Common myeloid progenitor, CD34-positive (primary cell): ENCODE results near the gene CEP112.

Experiments used
- CTCF ChIA-PET: fragments of 350-600 bp; sonication (Branson Sonifier 250); formaldehyde crosslinking; loops from one replicate; lab custom pipeline; 2021; ENCODE audit warnings: antibody characterized with exemption; lab: Charles Lee
- POLR2A ChIA-PET: fragments of 350-600 bp; sonication (Branson Sonifier 250); formaldehyde crosslinking; loops from one replicate; lab custom pipeline; 2021; ENCODE audit warnings: antibody characterized with exemption; lab: Charles Lee
- DNase-seq, 3 donors: peaks; one replicate each; pipeline versions ENCODE4 v3.0.0 to v3.0.0-alpha.2; 2013
- H3K27ac ChIP-seq, 2 experiments: 1 replicate in 1 of 2; 2 replicates in 1 of 2; pipeline ENCODE4 v1.7.0; 2013; ENCODE audit warnings: inconsistent platforms in 2 of 2, low read length in 2 of 2, mild to moderate bottlenecking in 2 of 2, low read depth in 1 of 2, moderate library complexity in 1 of 2; ENCODE audit not compliant: severe bottlenecking in 2 of 2, insufficient read depth in 1 of 2, poor library complexity in 1 of 2
- H3K27me3 ChIP-seq, 5 experiments: replicated peaks in 2 of 5; 1 replicate in 3 of 5; 2 replicates in 2 of 5; pipeline versions ENCODE4 v1.6.1 to v1.7.0; 2013; ENCODE audit warnings: low read length in 4 of 5, mild to moderate bottlenecking in 2 of 5, moderate library complexity in 2 of 5, inconsistent platforms in 1 of 5; ENCODE audit not compliant: insufficient read depth in 5 of 5, control insufficient read depth in 4 of 5
- H3K36me3 ChIP-seq, 4 experiments: 1 replicate in 2 of 4; 2 replicates in 2 of 4; pipeline versions ENCODE4 v1.6.1 to v1.7.0; 2013; ENCODE audit warnings: low read length in 3 of 4, control low read depth in 1 of 4, mild to moderate bottlenecking in 1 of 4; ENCODE audit not compliant: control insufficient read depth in 4 of 4, insufficient read depth in 4 of 4
- H3K4me1 ChIP-seq, 4 experiments: 1 replicate in 3 of 4; 2 replicates in 1 of 4; pipeline versions ENCODE4 v1.6.1 to v1.7.1; 2013; ENCODE audit warnings: low read length in 3 of 4, mild to moderate bottlenecking in 3 of 4, control low read depth in 1 of 4, inconsistent platforms in 1 of 4, moderate library complexity in 1 of 4; ENCODE audit not compliant: control insufficient read depth in 4 of 4, insufficient read depth in 4 of 4; ENCODE audit errors: control extremely low read depth in 1 of 4
- H3K4me3 ChIP-seq, 7 experiments: 1 replicate in 4 of 7; 2 replicates in 3 of 7; pipeline versions ENCODE4 v1.5.1 to v1.7.0; 2013; ENCODE audit warnings: mild to moderate bottlenecking in 7 of 7, low read length in 6 of 7, moderate library complexity in 6 of 7, inconsistent platforms in 2 of 7, low read depth in 2 of 7, control low read depth in 1 of 7; ENCODE audit not compliant: insufficient read depth in 4 of 7, control insufficient read depth in 1 of 7; ENCODE audit errors: extremely low read depth in 1 of 7
- H3K9me3 ChIP-seq, 5 experiments: 1 replicate in 4 of 5; 2 replicates in 1 of 5; pipeline versions ENCODE4 v1.6.1 to v1.7.1; 2013; ENCODE audit warnings: low read length in 4 of 5, mild to moderate bottlenecking in 2 of 5, inconsistent platforms in 1 of 5, low read depth in 1 of 5, moderate library complexity in 1 of 5; ENCODE audit not compliant: control insufficient read depth in 4 of 5, insufficient read depth in 2 of 5; ENCODE audit errors: control extremely low read depth in 1 of 5
- WGBS: methylation state at CpG from one replicate; pipeline ENCODE4 v1.1.5; 2013; ENCODE audit not compliant: insufficient coverage; 5-methylcytosine and 5-hydroxymethylcytosine counted together

Gene CEP112

DNA sequence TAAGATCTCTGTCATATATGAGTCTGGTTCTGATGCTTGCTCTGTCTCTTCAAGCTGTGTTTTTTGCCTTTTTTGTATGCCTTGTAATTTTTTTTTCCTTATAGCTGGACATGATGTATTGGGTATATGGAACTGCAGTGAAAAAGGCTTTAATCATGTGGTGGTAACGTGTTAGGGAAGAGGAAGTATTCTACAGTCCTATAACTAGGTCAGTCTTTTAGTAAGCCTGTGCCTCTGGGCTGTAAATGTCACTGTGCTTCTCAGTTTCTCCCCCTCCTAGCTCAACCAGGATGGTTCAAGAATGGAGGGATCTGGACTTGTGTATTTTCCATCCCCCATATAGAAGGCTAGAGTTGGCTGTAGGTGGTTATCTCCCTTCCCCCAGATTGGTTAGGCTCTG, 428.1 kb downstream of the CEP112 start:
- Histone ChIP-seq H3K4me1 (peaks cover 0 to 2% (median 0%) of the 10 kb centered on the region in 4 experiments), H3K27ac (no peak overlapping the region), H3K36me3 (no peaks in the 10 kb centered on the region), H3K27me3 (no peaks in the 10 kb centered on the region), H3K9me3 (no peaks in the 10 kb centered on the region), H3K4me3 (no peak overlapping the region)
- ChIA-PET POLR2A (no interaction called here), CTCF (no interaction called here)
- WGBS = 75% methylated on average over 1 of the region's 1 CpG
- DNase-seq = no peak

DNA sequence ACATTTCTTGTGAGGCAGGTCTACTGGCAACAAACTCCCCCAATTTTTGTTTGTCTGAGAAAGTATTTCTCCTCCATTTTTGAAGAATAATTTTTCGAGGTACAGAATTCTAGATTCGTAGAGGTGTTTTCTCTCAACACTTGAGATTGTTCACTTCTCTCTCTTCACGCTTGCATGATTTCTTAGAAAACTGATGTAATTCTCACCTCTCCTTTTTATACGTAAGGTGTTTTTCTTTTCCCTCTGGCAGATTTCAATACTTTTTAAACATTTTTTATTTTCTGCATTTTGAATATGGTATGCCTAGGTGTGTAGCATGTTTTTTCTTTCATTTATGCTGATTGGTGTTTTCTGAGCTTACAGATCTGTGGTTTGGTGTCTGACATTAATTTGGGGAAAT, 429.0 kb downstream of the CEP112 start:
- H3K9me3 ChIP-seq = no peaks in the 10 kb centered on the region
- CTCF ChIA-PET = no interaction called here
- no peaks in the 10 kb centered on the region for H3K27me3 ChIP-seq
- peaks cover 0 to 2% (median 0%) of the 10 kb centered on the region in 4 experiments for H3K4me1 ChIP-seq
- 80% methylated on average over 1 of the region's 4 CpGs for WGBS
- DNase-seq = no peak
- no peak overlapping the region for H3K4me3 ChIP-seq
- POLR2A ChIA-PET = no interaction called here
- H3K27ac ChIP-seq = no peak overlapping the region
- H3K36me3 ChIP-seq = no peaks in the 10 kb centered on the region

DNA sequence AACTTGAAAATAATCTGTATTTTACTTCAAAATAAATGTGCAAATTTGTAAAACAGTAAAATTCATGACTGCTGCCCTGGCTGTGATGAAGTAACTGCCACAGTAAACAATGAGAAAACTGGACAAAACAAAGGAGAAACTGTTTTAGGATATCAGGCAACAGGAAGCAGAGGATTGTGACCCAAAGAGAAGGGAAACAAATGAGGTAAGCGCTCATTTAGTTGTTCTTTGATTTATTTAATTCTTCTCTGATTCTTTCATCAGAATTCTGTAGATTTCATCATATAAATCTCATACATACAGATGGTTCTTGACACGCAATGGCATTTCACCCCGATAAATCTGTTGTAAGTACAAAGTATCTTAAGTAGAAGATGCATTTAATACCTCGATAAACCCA, 432.4 kb downstream of the CEP112 start:
- Histone ChIP-seq H3K4me1 (no peaks in the 10 kb centered on the region), H3K36me3 (no peaks in the 10 kb centered on the region), H3K27ac (no peak overlapping the region), H3K27me3 (no peaks in the 10 kb centered on the region), H3K9me3 (peaks cover 0 to 2% (median 0%) of the 10 kb centered on the region in 5 experiments), H3K4me3 (no peak overlapping the region)
- POLR2A ChIA-PET = no interaction called here
- 100% methylated on average over 1 of the region's 4 CpGs for WGBS
- CTCF ChIA-PET = no interaction called here
- no peak for DNase-seq

DNA sequence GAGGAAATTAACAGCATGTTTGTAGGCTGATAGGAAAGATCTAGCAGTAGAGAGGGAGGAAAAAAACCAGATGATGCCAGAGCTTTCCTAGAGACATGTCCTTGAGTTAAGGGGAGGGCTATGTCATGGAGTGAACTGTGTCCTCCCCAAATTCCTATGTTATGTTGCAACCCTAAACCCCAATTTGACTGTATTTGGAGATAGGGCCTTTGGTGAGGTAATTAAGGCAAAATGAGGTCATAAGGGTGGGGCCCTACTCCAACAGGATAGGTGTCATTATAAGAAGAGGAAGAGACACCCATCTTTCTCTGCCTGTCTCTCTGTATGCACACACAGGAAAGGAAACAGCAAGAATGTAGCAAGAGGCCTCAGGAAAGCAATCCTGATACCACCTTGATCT, 435.2 kb downstream of the CEP112 start:
- ChIA-PET CTCF (interaction anchor here (1.3 kb wide), 1 partner anchor 11 kb away, joined by 4 read pairs; no protein-coding TSS in a partner anchor), POLR2A (no interaction called here)
- Histone ChIP-seq H3K27me3 (peaks cover 0 to under 1% (median 0%) of the 10 kb centered on the region in 5 experiments), H3K9me3 (peaks cover 0 to 2% (median 0%) of the 10 kb centered on the region in 5 experiments), H3K27ac (no peak overlapping the region), H3K4me1 (no peaks in the 10 kb centered on the region), H3K36me3 (no peaks in the 10 kb centered on the region), H3K4me3 (no peak overlapping the region)
- no peak for DNase-seq

DNA sequence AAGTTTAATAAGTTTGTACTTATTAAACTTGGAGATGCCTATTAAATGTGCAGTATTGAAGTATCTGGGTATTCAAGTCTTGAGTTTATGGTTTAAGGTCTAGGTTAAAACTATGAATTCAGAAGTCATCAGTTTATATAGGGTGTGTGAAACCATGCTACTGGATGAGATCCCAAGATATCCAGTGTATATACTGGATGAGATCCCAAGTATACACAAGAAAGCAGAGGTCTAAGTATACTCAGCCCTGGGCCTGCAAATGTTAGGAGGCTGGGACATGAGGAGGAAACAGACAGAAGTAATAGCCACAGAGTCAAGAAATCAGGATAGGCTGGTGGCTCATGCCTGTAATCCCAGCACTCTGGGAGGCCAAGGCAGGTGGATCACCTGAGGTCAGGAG, 436.1 kb downstream of the CEP112 start:
- ChIA-PET CTCF (no interaction called here), POLR2A (no interaction called here)
- no peak overlapping the region for H3K27ac ChIP-seq
- DNase-seq = no peak
- peaks cover 0 to 2% (median 0%) of the 10 kb centered on the region in 5 experiments for H3K9me3 ChIP-seq
- H3K4me3 ChIP-seq = no peak overlapping the region
- peaks cover 0 to under 1% (median 0%) of the 10 kb centered on the region in 4 experiments for H3K4me1 ChIP-seq
- H3K36me3 ChIP-seq = no peaks in the 10 kb centered on the region
- peaks cover 0 to 2% (median 0%) of the 10 kb centered on the region in 5 experiments for H3K27me3 ChIP-seq

DNA sequence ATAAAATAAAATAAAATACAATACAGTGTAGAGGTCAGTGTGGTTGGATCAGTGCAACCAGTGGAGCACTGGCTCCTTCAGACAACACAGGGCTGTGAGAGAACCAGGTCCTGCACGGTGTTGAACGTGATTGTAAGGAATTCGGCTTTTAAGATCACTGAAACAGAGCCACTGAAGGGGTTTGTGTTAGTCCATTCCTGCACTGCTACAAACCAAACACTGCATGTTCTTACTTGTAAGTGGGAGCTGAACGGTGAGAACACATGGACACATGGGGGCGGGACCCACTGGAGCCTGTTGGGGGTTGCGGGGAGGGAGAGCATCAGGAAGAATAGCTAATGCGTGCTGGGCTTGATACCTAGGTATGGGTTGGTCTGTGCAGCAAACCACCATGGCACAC, 437.3 kb downstream of the CEP112 start:
- WGBS = 96% methylated on average over 7 of the region's 7 CpGs
- H3K27ac ChIP-seq = no peak overlapping the region
- peaks cover 0 to 2% (median 0%) of the 10 kb centered on the region in 5 experiments for H3K27me3 ChIP-seq
- H3K4me1 ChIP-seq = peaks cover 0 to 3% (median 0%) of the 10 kb centered on the region in 4 experiments
- CTCF ChIA-PET = no interaction called here
- H3K4me3 ChIP-seq = no peak overlapping the region
- DNase-seq = no peak
- no peaks in the 10 kb centered on the region for H3K36me3 ChIP-seq
- POLR2A ChIA-PET = no interaction called here
- peaks cover 0 to 2% (median 0%) of the 10 kb centered on the region in 5 experiments for H3K9me3 ChIP-seq

DNA sequence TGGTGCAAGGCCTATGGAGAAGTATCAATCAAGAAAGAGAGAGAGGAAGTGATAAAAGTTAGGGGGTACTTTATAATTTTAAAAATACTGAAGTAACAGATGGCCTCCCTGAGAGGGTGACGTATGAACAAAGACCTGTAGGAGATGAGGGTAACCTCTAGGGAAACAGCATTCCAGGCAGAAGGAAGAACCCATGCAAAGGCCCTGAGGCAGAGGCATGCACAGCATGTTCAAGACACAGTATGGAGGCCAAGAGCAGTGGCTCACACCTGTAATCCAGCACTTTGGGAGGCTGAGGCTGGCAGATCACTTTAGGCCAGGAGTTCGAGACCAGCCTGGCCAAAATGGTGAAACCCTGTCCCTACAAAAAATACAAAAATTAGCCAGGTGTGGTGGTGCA, 437.9 kb downstream of the CEP112 start:
- Histone ChIP-seq H3K9me3 (peaks cover 0 to 2% (median 0%) of the 10 kb centered on the region in 5 experiments), H3K27ac (no peak overlapping the region), H3K4me3 (no peak overlapping the region), H3K36me3 (no peaks in the 10 kb centered on the region), H3K4me1 (peaks cover 0 to 3% (median 0%) of the 10 kb centered on the region in 4 experiments), H3K27me3 (peaks cover 0 to 2% (median 0%) of the 10 kb centered on the region in 5 experiments)
- POLR2A ChIA-PET = no interaction called here
- WGBS = 94% methylated on average over 2 of the region's 2 CpGs
- DNase-seq = no peak
- CTCF ChIA-PET = no interaction called here
